Mucosa of descending colon (tissue), 3 donors: Measurements from ENCODE around the gene C19orf85. TPM values are rescaled to one million over a fixed set of nuclear protein-coding genes. Genes with fewer than 3 reads are reported as not detected.
"Not testable (repeated sequence)": the region's sequence is repeated elsewhere in the genome, so short reads cannot be mapped to it uniquely, and the experiment has no call there.

Experiments used
- ATAC-seq: fragments of 200-7000 bp; cut with Tn5 transposase; one replicate; pipeline ENCODE4 v1.9.1; 2020; ENCODE audit warnings: mild to moderate bottlenecking, moderate library complexity
- DNase-seq, 3 donors: peaks; one replicate each; pipeline ENCODE4 v3.0.0-alpha.2; 2020
- H3K36me3 ChIP-seq: fragments of 200-600 bp; one replicate; pipeline ENCODE4 v1.8.0; 2021; ENCODE audit warnings: low read depth, mild to moderate bottlenecking
- H3K4me1 ChIP-seq: fragments of 200-600 bp; one replicate; pipeline ENCODE4 v1.8.0; 2021; ENCODE audit warnings: low read depth, mild to moderate bottlenecking
- H3K4me3 ChIP-seq: fragments of 200-600 bp; one replicate; pipeline ENCODE4 v1.8.0; 2021; ENCODE audit warnings: mild to moderate bottlenecking
- H3K9me3 ChIP-seq: fragments of 200-600 bp; one replicate; pipeline ENCODE4 v1.8.0; 2021; ENCODE audit warnings: mild to moderate bottlenecking
- intact Hi-C, 2 donors: fragments of 100-400 bp; cut with DNase I in 1 of 2; cut with micrococcal nuclease in 1 of 2; formaldehyde crosslinking; loops; one replicate each; pipeline versions ENCODE4 v1.11.0 to v1.11.1; 2022; cut with DNase I, micrococcal nuclease
- total RNA-seq, 3 donors: library from RNA; stranded (reverse); fragmentation: NEBNext Ultra II Directional in 2 of 3; extraction: Animal tissue kit (Norgen Biotek cat#: 25700) in 2 of 3; gene quantifications; one replicate each; pipeline versions ENCODE4 v1.2.1 to v1.2.4, GENCODE V29; 2021 to 2023
- TF ChIP-seq, protein P1 (sequence below): fragments of 200-600 bp; IDR thresholded peaks from one replicate; pipeline ENCODE4 v1.8.0; 2022; ENCODE audit warnings: antibody characterized with exemption, mild to moderate bottlenecking
- donor health status: DM: no; HTN: no; CAD: no; lungs with moderate emphysema.
- donor health status: DM: no; HTN: no; CAD: no.
- donor health status: DM: no; HTN: yes; CAD: no.

C19orf85 gene
- total RNA-seq, 3 donors from 2014 or later, result not detected

DNA sequence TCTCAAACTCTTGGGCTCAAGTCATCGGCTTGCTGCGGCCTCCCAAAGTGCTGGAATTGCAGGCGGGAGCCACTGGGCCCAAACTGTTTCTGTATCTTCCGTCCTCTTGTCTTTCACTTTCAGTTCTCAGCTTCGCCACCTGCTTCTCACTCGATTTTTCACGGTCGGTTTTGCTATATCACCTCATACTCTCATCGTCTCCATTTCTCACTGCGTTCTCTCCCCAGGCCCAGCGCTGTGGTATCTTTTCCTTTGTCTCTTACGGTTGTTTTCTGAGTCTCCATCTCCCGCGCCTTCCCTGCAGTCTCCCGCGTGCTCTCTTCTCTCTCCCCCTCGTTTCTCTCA, 38.6 kb upstream of the C19orf85 start:
- Histone ChIP-seq H3K9me3 (no peaks in the 10 kb centered on the region), H3K4me1 (no peaks in the 10 kb centered on the region), H3K36me3 (no peaks in the 10 kb centered on the region), H3K4me3 (no peak overlapping the region)
- intact Hi-C loops, result no loop called here
- ATAC-seq (no peak), DNase-seq (no peak)
- TF ChIP-seq, protein P1, sequence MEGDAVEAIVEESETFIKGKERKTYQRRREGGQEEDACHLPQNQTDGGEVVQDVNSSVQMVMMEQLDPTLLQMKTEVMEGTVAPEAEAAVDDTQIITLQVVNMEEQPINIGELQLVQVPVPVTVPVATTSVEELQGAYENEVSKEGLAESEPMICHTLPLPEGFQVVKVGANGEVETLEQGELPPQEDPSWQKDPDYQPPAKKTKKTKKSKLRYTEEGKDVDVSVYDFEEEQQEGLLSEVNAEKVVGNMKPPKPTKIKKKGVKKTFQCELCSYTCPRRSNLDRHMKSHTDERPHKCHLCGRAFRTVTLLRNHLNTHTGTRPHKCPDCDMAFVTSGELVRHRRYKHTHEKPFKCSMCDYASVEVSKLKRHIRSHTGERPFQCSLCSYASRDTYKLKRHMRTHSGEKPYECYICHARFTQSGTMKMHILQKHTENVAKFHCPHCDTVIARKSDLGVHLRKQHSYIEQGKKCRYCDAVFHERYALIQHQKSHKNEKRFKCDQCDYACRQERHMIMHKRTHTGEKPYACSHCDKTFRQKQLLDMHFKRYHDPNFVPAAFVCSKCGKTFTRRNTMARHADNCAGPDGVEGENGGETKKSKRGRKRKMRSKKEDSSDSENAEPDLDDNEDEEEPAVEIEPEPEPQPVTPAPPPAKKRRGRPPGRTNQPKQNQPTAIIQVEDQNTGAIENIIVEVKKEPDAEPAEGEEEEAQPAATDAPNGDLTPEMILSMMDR, result no peak

DNA sequence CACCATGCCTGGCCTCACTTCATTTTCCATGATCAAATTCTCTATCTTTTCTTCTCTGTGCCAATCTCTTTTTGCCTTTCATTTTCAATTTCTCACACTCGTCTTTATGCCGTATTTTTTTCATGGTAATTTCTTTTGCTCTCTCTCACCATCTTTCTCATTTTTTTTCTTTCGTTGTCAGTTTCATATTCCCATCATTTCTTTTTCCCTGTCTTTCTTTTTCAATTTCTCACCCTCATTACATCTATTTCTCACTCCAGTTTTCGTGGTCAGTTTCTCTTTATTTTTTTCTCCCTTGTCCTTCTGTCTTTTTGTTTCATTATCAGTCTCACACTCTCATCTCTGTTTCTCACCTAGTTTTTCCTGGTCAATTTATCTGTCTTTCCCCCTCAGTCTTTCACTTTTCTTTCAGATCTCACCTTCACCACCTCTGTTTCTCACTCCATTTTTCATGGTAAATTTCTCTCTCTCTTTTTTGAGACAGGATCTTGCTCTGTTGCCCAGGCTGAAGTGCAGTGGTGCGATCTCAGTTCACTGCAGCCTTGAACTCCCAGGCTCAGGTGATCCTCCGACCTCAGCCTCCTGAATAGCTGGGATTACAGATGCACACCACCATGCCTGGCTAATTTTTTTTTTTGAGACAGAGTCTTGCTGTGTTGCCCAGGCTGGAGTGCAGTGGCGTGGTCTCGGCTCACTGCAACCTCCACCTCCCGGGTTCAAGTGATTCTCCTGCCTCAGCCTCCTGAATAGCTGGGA, 37.8 kb upstream of the C19orf85 start:
- Histone ChIP-seq H3K4me3 (no peak overlapping the region), H3K4me1 (no peaks in the 10 kb centered on the region), H3K9me3 (no peaks in the 10 kb centered on the region), H3K36me3 (no peaks in the 10 kb centered on the region)
- no peak for DNase-seq
- intact Hi-C loops, result no loop called here
- ATAC-seq, result no peak
- TF ChIP-seq, protein P1, result no peak

DNA sequence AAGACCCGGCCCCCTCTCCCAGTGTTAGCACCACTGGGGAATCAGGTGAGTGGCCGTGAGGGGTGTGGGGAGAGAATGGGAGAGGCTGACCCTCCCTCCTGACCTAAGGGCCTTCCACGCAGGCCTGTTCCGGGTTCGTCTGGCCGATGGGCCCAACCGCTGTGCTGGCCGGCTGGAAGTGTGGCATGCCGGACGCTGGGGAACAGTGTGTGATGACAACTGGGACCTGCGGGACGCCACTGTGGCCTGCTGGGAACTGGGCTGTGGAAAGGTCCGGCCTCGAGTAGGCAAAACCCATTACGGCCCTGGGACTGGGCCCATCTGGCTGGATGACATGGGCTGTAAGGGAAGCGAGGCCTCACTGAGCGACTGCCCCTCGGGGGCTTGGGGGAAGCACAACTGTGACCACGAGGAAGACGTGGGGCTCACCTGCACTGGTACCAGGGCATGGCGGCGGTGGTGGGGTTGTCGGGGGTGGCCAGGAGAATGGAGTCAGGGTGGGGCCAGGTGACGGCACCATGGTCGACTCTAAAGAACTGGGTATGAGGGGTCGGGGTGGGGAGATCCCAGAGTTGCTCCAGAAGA, 35.9 kb upstream of the C19orf85 start:
- no peak for ATAC-seq
- H3K4me3 ChIP-seq, result no peak overlapping the region
- H3K9me3 ChIP-seq, result no peaks in the 10 kb centered on the region
- DNase-seq, result peak in 1 of 3 donors; percentile 29
- intact Hi-C loops, result no loop called here
- no peaks in the 10 kb centered on the region for H3K36me3 ChIP-seq
- TF ChIP-seq, protein P1, result no peak
- H3K4me1 ChIP-seq, result no peaks in the 10 kb centered on the region

DNA sequence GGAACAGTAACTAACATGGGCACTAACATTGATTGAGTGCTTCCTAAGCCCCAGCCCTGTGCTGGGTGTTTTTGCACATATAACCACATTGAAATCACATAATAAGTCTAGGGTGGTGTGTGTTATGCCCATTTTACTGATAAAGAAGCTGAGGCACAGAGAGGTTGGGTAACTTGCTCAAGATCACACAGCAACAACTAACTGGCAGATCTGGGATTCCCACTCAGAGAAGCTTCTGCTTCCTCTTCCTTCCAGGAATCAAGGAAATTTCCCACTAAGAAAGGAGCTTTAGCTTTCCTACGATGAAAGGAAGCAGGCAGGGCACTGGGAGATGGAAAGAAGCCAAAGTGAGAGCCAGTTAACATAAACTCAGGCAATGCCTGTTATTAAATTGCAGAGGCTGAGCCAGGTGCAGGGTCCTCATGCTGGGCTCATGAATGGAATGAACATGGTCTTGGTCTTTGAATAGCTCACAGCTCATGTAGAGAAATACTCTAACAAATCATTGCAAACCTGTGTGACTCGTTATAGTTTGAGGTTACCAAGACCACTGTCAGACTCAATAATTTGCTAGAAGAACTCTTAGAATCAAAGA, 33.8 kb upstream of the C19orf85 start:
- intact Hi-C loops, result no loop called here
- TF ChIP-seq, protein P1, result no peak
- Histone ChIP-seq H3K4me1 (no peaks in the 10 kb centered on the region), H3K9me3 (no peaks in the 10 kb centered on the region), H3K36me3 (no peaks in the 10 kb centered on the region), H3K4me3 (no peak overlapping the region)
- ATAC-seq (no peak), DNase-seq (no peak)

DNA sequence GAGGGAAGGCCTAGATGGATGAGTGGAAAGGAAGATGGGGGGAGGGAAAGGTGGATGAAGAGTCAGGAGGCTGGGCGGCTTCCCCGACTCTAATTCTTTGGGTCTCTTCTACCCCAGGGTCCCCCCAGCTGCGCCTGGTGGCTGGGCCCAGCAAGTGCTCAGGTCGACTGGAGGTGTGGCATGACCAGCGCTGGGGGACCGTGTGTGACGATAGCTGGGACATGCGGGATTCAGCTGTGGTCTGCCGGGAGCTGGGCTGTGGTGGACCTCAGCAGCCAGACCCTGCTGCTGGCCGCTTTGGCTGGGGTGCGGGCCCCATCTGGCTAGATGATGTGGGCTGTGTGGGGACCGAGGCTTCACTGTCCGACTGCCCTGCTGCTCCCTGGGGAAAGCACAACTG, 33.2 kb upstream of the C19orf85 start:
- H3K9me3 ChIP-seq, result no peaks in the 10 kb centered on the region
- ATAC-seq, result no peak
- no peak overlapping the region for H3K4me3 ChIP-seq
- H3K4me1 ChIP-seq, result no peaks in the 10 kb centered on the region
- TF ChIP-seq, protein P1, result no peak
- peak in 1 of 3 donors; percentile 41 for DNase-seq
- intact Hi-C loops, result no loop called here
- no peaks in the 10 kb centered on the region for H3K36me3 ChIP-seq

DNA sequence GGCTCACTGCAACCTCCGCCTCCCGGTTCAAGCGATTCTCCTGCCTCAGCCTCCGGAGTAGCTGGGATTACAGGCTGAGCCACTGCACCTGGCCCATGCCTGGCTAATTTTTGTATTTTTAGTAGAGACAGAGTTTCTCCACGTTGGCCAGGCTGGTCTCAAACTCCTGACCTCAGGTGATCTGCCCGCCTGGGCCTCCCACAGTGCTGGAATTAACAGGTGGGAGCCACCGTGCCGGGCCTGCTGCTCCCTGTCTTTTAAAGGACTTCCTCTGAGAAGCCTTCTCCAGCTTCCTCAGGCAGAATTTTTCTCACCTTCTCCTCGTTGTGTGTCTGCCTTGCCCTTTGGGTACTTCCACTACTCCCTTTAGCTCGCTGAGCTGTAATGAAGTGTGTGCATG, 32.3 kb upstream of the C19orf85 start:
- H3K9me3 ChIP-seq, H3K4me3 ChIP-seq, ATAC-seq, H3K4me1 ChIP-seq, intact Hi-C loops, H3K36me3 ChIP-seq: not testable (repeated sequence)
- DNase-seq, result peak in 1 of 3 donors; percentile 10
